Choroid plexus epithelial cell (primary cell): ENCODE data around the gene MRPL23.

Experiments
- DNase-seq: peaks from one replicate; pipeline ENCODE4 v3.0.0-alpha.2; 2010; ENCODE audit warnings: low read depth
- H3K4me3 ChIP-seq: 2 replicates; pipeline ENCODE4 v1.5.1; 2011; ENCODE audit warnings: low read depth, mild to moderate bottlenecking, control low read depth, low read length, moderate library complexity
- CTCF ChIP-seq: conservative IDR thresholded peaks from 2 replicates; pipeline ENCODE4 v1.5.1; 2011; ENCODE audit warnings: low read depth, mild to moderate bottlenecking, control low read depth, inconsistent platforms, low read length, moderate library complexity

Gene MRPL23

GRCh38 chr11:1918436-1919315, 28.5 kb upstream of the MRPL23 start:
- DNase-seq, result no peak
- no peak for TF ChIP-seq CTCF
- no peak overlapping the region for H3K4me3 ChIP-seq

GRCh38 chr11:1919391-1920127, 27.6 kb upstream of the MRPL23 start, which contains the start of gene TNNT3:
Gene TNNT3, plus strand, starts transcription at chr11:1919703. Its CDS starts 3,172 bp downstream, at chr11:1922875.
- no peak for TF ChIP-seq CTCF
- no peak for DNase-seq
- H3K4me3 ChIP-seq, result no peak within 1 kb of the TSS

GRCh38 chr11:1920128-1920908, 26.8 kb upstream of the MRPL23 start:
- DNase-seq, result no peak
- no peak for TF ChIP-seq CTCF
- no peak overlapping the region for H3K4me3 ChIP-seq

- no peak overlapping the region for H3K4me3 ChIP-seq
- no peak for TF ChIP-seq CTCF
- DNase-seq, result no peak
Measured at GRCh38 chr11:1920909-1921573, 26.1 kb upstream of the MRPL23 start.

GRCh38 chr11:1921574-1922141, 25.5 kb upstream of the MRPL23 start:
- DNase-seq, result no peak
- H3K4me3 ChIP-seq, result no peak overlapping the region
- no peak for TF ChIP-seq CTCF

- no peak for TF ChIP-seq CTCF
- H3K4me3 ChIP-seq, result no peak overlapping the region
- no peak for DNase-seq
Measured at GRCh38 chr11:1922481-1923081, 24.6 kb upstream of the MRPL23 start.
